Epidermal melanocyte (primary cell): Measurements from ENCODE around the gene TNKS2.
"Not testable (repeated sequence)": the region's sequence is repeated elsewhere in the genome, so short reads cannot be mapped to it uniquely, and the experiment has no call there.

Source experiments
- DNase-seq: peaks from one replicate; pipeline ENCODE4 v3.0.0; 2011; ENCODE audit warnings: low spot score; ENCODE audit not compliant: insufficient read length

The TNKS2 gene

GRCh38 chr10:91796331-91797047 is 1.7 kb upstream of the TNKS2 start:
- DNase-seq = no peak

- no peak for DNase-seq
Observed at GRCh38 chr10:91797048-91797690, 1.1 kb upstream of the TNKS2 start.

GRCh38 chr10:91798649-91799611 is 704 bp downstream of the TNKS2 start:
- peak; percentile 21 for DNase-seq

- DNase-seq = no peak
Observed at GRCh38 chr10:91799612-91799975, 1.4 kb downstream of the TNKS2 start.

- DNase-seq = no peak
Observed at GRCh38 chr10:91800182-91800581, 2.0 kb downstream of the TNKS2 start.

- no peak for DNase-seq
Observed at GRCh38 chr10:91800756-91801155, 2.5 kb downstream of the TNKS2 start.

- DNase-seq = no peak
Observed at GRCh38 chr10:91803386-91804125, 5.3 kb downstream of the TNKS2 start.

- DNase-seq = no peak
Observed at GRCh38 chr10:91804126-91804510, 5.9 kb downstream of the TNKS2 start.

GRCh38 chr10:91805110-91805838 is 7.0 kb downstream of the TNKS2 start:
- DNase-seq = no peak

- not testable (repeated sequence) for DNase-seq
Observed at GRCh38 chr10:91807264-91807663, 9.0 kb downstream of the TNKS2 start.

- no peak for DNase-seq
Observed at GRCh38 chr10:91813251-91813650, 15.0 kb downstream of the TNKS2 start.

GRCh38 chr10:91816981-91817380 is 18.8 kb downstream of the TNKS2 start:
- DNase-seq = no peak

GRCh38 chr10:91820144-91820543 is 21.9 kb downstream of the TNKS2 start:
- DNase-seq = no peak

- no peak for DNase-seq
Observed at GRCh38 chr10:91824076-91824475, 25.9 kb downstream of the TNKS2 start.

- DNase-seq = no peak
Observed at GRCh38 chr10:91829268-91829667, 31.0 kb downstream of the TNKS2 start.

GRCh38 chr10:91838199-91838598 is 40.0 kb downstream of the TNKS2 start:
- no peak for DNase-seq

GRCh38 chr10:91843083-91843482 is 44.9 kb downstream of the TNKS2 start:
- no peak for DNase-seq

GRCh38 chr10:91856637-91857036 is 58.4 kb downstream of the TNKS2 start:
- DNase-seq = no peak

- no peak for DNase-seq
Observed at GRCh38 chr10:91860885-91861284, 62.7 kb downstream of the TNKS2 start.

- DNase-seq = no peak
Observed at GRCh38 chr10:91864099-91864498, 65.9 kb downstream of the TNKS2 start.

GRCh38 chr10:91864744-91865143 is 66.5 kb downstream of the TNKS2 start:
- DNase-seq = no peak
